Parathyroid adenoma (tissue), 2 donors: ENCODE data around the gene L2HGDH.
"Not testable (repeated sequence)": the region's sequence is repeated elsewhere in the genome, so short reads cannot be mapped to it uniquely, and the experiment has no call there.

Experiments
- H2AFZ ChIP-seq: fragments of 300-600 bp; sonication (generic); one replicate; pipeline ENCODE4 v1.7.0; 2017; ENCODE audit warnings: antibody characterized with exemption, mild to moderate bottlenecking
- H3K27ac ChIP-seq: fragments of 300-600 bp; sonication (generic); one replicate; pipeline ENCODE4 v1.7.0; 2017
- H3K27me3 ChIP-seq: fragments of 300-600 bp; sonication (generic); one replicate; pipeline ENCODE4 v1.7.0; 2017; ENCODE audit warnings: low read length; ENCODE audit not compliant: control insufficient read depth, insufficient read depth
- H3K36me3 ChIP-seq: fragments of 300-600 bp; sonication (generic); one replicate; pipeline ENCODE4 v1.7.0; 2017; ENCODE audit warnings: low read length; ENCODE audit not compliant: control insufficient read depth, insufficient read depth
- H3K4me1 ChIP-seq: fragments of 300-600 bp; sonication (generic); one replicate; pipeline ENCODE4 v1.7.0; 2017; ENCODE audit warnings: control low read depth
- H3K4me2 ChIP-seq: fragments of 300-600 bp; sonication (generic); one replicate; pipeline ENCODE4 v1.7.0; 2017; ENCODE audit warnings: low read length
- H3K4me3 ChIP-seq: fragments of 300-600 bp; sonication (generic); one replicate; pipeline ENCODE4 v1.7.0; 2017; ENCODE audit warnings: low read depth, low read length
- H3K79me2 ChIP-seq: fragments of 300-600 bp; sonication (generic); one replicate; pipeline ENCODE4 v1.7.0; 2017; ENCODE audit warnings: control low read depth
- H3K9ac ChIP-seq: fragments of 300-600 bp; sonication (generic); one replicate; pipeline ENCODE4 v1.7.0; 2017; ENCODE audit warnings: mild to moderate bottlenecking
- H3K9me3 ChIP-seq: fragments of 300-600 bp; sonication (generic); one replicate; pipeline ENCODE4 v1.7.0; 2017; ENCODE audit warnings: low read length; ENCODE audit not compliant: control insufficient read depth
- TF ChIP-seq, protein P1 (sequence below): fragments of 300-600 bp; sonication (generic); IDR thresholded peaks from one replicate; pipeline ENCODE4 v1.7.0; 2017; ENCODE audit warnings: antibody characterized with exemption, mild to moderate bottlenecking
- donor health status: primary hyperparathyroidism.

Gene L2HGDH

DNA sequence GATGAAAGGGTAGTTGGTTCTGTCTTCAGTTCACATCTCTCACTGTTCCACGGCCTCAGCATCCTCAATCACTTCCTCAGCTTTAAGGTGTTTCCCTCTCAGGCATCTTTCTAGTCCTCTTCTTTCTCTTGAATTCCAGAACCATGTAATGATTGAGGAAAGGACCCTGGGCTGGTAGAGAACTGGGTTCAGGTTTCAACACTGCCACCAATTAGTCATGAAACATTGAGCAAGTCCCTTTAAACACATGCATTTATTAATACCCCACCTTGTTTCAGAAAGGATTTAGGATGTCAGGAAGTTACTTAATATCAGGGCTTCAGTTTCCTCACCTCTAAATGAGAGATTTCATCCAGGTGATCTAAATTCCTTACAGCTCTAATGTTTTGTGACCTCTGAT, 7.3 kb upstream of the L2HGDH start:
- Histone ChIP-seq H3K4me3 (no peak overlapping the region), H3K4me1 (no peaks in the 10 kb centered on the region), H3K9ac (no peak overlapping the region), H3K27me3 (no peaks in the 10 kb centered on the region), H3K79me2 (peaks cover 7% of the 10 kb centered on the region), H3K27ac (no peak overlapping the region), H2AFZ (no peak overlapping the region), H3K9me3 (no peaks in the 10 kb centered on the region), H3K4me2 (no peak overlapping the region), H3K36me3 (no peaks in the 10 kb centered on the region)
- TF ChIP-seq, protein P1, sequence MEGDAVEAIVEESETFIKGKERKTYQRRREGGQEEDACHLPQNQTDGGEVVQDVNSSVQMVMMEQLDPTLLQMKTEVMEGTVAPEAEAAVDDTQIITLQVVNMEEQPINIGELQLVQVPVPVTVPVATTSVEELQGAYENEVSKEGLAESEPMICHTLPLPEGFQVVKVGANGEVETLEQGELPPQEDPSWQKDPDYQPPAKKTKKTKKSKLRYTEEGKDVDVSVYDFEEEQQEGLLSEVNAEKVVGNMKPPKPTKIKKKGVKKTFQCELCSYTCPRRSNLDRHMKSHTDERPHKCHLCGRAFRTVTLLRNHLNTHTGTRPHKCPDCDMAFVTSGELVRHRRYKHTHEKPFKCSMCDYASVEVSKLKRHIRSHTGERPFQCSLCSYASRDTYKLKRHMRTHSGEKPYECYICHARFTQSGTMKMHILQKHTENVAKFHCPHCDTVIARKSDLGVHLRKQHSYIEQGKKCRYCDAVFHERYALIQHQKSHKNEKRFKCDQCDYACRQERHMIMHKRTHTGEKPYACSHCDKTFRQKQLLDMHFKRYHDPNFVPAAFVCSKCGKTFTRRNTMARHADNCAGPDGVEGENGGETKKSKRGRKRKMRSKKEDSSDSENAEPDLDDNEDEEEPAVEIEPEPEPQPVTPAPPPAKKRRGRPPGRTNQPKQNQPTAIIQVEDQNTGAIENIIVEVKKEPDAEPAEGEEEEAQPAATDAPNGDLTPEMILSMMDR: no peak

DNA sequence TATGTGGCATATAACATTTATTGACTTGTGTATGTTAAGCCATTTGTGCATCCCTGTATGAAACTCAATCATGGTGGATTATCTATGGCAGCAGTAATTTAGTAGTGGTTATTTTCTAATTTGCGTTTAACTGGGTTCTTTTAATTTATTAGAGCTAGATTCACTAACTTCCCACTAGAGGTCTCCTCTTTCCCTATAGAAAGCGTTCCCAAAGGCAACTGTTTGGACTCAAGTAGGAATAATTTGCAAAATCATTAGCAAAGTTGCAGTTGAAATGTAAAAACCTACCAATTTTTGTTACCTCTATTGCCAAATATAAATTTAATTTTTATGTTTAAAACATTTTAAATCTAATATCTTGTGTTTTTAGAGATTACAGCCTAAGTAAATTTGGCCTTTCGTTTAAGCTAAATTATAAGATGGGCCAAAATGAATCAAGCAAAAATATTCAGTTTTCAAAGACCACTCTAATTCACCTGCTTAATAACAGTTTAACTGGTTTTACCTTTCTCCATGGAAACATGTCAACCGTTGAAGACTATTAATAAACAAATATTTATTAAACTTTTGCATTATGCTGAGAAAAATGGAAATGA, 6.1 kb upstream of the L2HGDH start:
- H3K4me3 ChIP-seq: no peak overlapping the region

DNA sequence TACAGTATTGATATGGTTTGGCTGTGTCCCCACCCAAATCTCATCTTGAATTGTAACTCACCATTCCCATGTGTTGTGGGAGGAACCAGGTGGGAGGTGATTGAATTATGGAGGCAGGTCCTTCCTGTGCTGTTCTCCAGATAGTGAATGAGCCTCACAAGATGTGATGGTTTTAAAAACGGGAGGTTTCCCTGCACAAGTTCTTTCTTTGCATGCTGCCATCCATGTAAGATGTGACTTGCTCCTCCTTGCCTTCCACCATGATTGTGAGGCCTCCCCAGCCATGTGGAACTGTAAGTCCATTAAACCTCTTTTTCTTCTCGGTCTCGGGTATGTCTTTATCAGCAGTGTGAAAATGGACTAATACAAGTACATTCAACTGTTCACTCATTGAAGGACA, 2.1 kb upstream of the L2HGDH start:
- H3K36me3 ChIP-seq: not testable (repeated sequence)

More for the DNA sequence above, 6.1 kb upstream of the L2HGDH start:
- no peaks in the 10 kb centered on the region for H3K36me3 ChIP-seq
- H3K27me3 ChIP-seq: no peaks in the 10 kb centered on the region
- peaks cover 3% of the 10 kb centered on the region for H3K4me1 ChIP-seq
- no peak overlapping the region for H3K4me2 ChIP-seq
- H3K9me3 ChIP-seq: no peaks in the 10 kb centered on the region
- H3K9ac ChIP-seq: no peak overlapping the region
- H3K27ac ChIP-seq: no peak overlapping the region
- peaks cover 13% of the 10 kb centered on the region for H3K79me2 ChIP-seq
- TF ChIP-seq, protein P1: peak; percentile 60
- no peak overlapping the region for H2AFZ ChIP-seq

DNA sequence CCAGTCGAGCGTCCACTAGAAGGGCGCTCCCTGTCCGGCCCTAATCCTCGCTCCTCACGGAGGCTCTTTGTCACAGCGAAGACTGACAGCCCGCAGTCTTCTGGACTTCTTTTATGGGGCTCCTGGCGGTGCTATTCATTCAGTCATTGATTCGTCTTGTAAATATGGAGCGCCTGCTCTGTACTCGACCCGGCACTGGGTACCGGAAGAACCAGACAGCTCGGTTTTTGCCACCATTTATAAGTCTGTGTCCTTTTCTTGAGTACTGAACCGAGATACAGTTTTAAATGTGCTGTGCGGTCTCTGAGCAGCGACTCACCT, 665 bp upstream of the L2HGDH start:
- no peaks in the 10 kb centered on the region for H3K36me3 ChIP-seq
- H3K4me2 ChIP-seq: peak overlapping the region; percentile 92
- H3K4me3 ChIP-seq: peak overlapping the region; percentile 73
- peaks cover 10% of the 10 kb centered on the region for H3K4me1 ChIP-seq
- TF ChIP-seq, protein P1: no peak
- no peaks in the 10 kb centered on the region for H3K9me3 ChIP-seq
- peak overlapping the region; percentile 95 for H2AFZ ChIP-seq
- H3K9ac ChIP-seq: no peak overlapping the region
- peaks cover 23% of the 10 kb centered on the region for H3K79me2 ChIP-seq
- no peaks in the 10 kb centered on the region for H3K27me3 ChIP-seq
- peak overlapping the region; percentile 94 for H3K27ac ChIP-seq

More for the DNA sequence above, 2.1 kb upstream of the L2HGDH start:
- peaks cover 23% of the 10 kb centered on the region for H3K79me2 ChIP-seq
- H3K4me2 ChIP-seq, H3K9me3 ChIP-seq, H3K27ac ChIP-seq, H3K4me3 ChIP-seq, H3K9ac ChIP-seq, H2AFZ ChIP-seq, H3K4me1 ChIP-seq, H3K27me3 ChIP-seq: not testable (repeated sequence)

DNA sequence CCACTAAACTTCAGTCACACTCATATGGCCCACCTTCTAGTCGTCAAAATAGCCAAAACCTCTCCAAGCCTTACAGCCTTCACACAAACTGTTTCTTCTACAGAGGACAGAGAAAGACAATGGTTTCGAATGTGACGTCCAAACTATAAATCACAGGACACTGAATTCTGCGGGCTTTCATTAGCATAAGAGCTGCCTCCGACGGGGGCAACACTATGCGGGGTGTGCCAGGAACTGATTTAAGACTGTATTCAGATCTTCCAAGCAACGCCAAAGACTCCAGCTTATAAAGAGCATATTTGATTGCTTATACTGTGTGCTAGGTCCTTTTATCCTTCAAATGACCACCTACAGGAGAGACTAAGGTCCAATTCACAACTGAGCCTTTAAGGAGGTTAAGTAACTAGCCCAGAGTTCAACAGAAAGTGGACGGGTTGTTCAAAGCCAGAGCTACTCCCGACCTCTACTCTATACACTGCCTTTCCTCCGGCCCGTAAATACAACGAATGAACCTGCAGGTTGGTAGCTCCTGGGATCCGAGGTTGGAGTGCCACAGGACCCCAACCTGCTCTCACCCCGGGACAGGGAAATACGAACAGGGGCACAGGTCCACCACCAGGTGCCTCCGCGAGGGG, 575 bp downstream of the L2HGDH start:
- Histone ChIP-seq H3K9ac (peak overlapping the region; percentile 44), H3K27ac (peak overlapping the region; percentile 94), H3K36me3 (no peaks in the 10 kb centered on the region), H3K4me3 (peak overlapping the region; percentile 73), H3K4me1 (peaks cover 10% of the 10 kb centered on the region), H3K27me3 (no peaks in the 10 kb centered on the region), H3K4me2 (peak overlapping the region; percentile 92), H2AFZ (peak overlapping the region; percentile 95), H3K9me3 (no peaks in the 10 kb centered on the region), H3K79me2 (peaks cover 18% of the 10 kb centered on the region)
- TF ChIP-seq, protein P1: peak; percentile 65
